GM03348 (cell line): ENCODE data around the gene KCP.

Experiments used
- DNase-seq: peaks from one replicate; pipeline ENCODE4 v3.0.0; 2012; ENCODE audit warnings: low spot score

KCP gene

GRCh38 chr7:128887169-128888038 lies 23.1 kb downstream of the KCP start:
- DNase-seq: no peak

- no peak for DNase-seq
Observed at GRCh38 chr7:128886391-128887168, 23.9 kb downstream of the KCP start.

- no peak for DNase-seq
Observed at GRCh38 chr7:128885370-128886187, 24.9 kb downstream of the KCP start.

GRCh38 chr7:128884561-128885369 lies 25.7 kb downstream of the KCP start:
- no peak for DNase-seq

GRCh38 chr7:128883622-128884448 lies 26.7 kb downstream of the KCP start:
- DNase-seq: peak; percentile 95

- DNase-seq: no peak
Observed at GRCh38 chr7:128882134-128882533, 28.4 kb downstream of the KCP start.

- DNase-seq: no peak
Observed at GRCh38 chr7:128881458-128882125, 28.9 kb downstream of the KCP start.

- no peak for DNase-seq
Observed at GRCh38 chr7:128880791-128881457, 29.6 kb downstream of the KCP start.

GRCh38 chr7:128879939-128880746 lies 30.4 kb downstream of the KCP start:
- DNase-seq: peak; percentile 93

- no peak for DNase-seq
Observed at GRCh38 chr7:128879461-128879938, 31.0 kb downstream of the KCP start.

GRCh38 chr7:128878226-128879105 lies 32.0 kb downstream of the KCP start:
- DNase-seq: no peak

GRCh38 chr7:128877756-128878120 lies 32.8 kb downstream of the KCP start:
- no peak for DNase-seq

GRCh38 chr7:128876978-128877755 lies 33.3 kb downstream of the KCP start:
- no peak for DNase-seq

GRCh38 chr7:128876586-128876977 lies 33.9 kb downstream of the KCP start:
- no peak for DNase-seq

- DNase-seq: no peak
Observed at GRCh38 chr7:128876127-128876526, 34.4 kb downstream of the KCP start.

- no peak for DNase-seq
Observed at GRCh38 chr7:128875523-128875948, 35.0 kb downstream of the KCP start.
